HG03108 (cell line): ENCODE measurements around the gene ARL16.
A peak's percentile ranks its signal among the peaks of the same experiment; 100 is the strongest.

Experiments
- ATAC-seq: cut with Tn5 transposase; IDR thresholded peaks from one replicate; pipeline ENCODE4 v1.9.1; 2021; ENCODE audit warnings: moderate library complexity; ENCODE audit not compliant: unreplicated experiment

ARL16 gene

DNA sequence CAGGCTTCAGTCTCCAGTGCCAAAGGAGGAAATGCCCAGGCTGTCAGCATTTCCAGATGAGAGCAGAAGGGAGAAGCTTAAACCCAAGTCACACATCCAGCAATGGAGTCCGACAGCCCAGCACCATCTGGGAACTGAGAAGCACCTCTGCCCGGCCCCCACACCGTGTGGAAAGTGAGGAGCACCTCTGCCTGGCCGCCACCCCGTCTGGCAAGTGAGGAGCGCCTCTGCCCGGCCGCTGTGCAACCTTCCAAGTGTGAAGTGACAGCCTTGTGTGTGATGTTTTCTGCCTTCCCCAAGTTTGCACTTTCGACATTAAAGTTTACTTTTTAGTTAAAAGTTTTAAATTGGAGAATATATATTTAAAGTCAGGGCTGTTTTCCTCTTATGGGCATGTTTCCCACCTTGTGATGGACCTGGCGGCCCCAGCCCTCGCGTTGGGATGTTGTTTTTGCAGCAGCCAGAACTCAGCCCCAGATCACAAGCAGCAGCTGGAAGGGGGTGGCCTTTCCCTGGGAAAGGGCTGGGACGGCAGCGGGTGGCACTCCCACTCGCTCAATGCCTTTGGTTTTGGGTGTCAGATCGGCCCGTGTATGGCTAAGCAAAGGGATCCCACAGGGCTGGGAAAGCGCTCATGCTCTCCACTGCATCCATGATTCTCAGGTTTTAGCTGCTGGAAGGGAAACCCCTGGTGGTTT, 9.9 kb downstream of the ARL16 start:
- ATAC-seq: no peak

DNA sequence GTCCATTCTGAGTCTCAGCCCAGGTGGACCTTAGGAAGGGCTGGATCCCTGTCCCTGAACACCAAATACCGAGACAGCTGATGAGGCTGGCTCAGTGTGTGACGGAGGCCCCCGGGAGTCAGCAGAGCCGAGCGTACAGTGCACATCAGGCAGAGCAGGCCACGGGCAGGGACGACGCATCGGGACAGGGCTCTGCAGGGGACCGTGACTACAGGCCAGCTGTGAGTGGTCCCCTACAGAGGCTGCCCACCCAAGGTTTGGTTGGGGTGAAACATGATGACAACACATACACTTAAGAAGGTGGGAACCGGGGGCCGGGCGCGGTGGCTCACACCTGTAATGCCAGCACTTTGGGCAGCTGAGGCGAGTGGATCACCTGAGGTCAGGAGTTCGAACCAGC, 10.6 kb downstream of the ARL16 start:
- no peak for ATAC-seq

DNA sequence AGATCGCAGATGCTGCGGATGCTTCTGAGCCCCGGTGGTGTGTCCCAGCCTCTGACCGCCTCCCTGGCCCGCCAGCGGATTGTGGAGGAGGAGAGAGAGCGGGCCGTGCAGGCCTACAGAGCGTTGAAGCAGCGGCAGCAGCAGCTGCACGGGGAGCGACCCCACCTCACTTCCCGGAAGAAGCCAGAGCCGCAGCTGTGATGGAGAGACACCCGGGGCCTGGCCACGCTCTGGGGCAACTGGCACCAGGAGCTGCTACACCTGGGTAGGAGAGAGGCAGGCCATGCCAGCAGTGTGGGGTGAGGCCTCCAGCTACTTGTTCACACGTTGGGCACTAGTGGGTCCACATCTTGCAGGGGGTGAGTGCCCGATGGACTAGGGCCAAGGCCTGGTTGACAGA, 11.1 kb downstream of the ARL16 start:
- ATAC-seq: no peak

DNA sequence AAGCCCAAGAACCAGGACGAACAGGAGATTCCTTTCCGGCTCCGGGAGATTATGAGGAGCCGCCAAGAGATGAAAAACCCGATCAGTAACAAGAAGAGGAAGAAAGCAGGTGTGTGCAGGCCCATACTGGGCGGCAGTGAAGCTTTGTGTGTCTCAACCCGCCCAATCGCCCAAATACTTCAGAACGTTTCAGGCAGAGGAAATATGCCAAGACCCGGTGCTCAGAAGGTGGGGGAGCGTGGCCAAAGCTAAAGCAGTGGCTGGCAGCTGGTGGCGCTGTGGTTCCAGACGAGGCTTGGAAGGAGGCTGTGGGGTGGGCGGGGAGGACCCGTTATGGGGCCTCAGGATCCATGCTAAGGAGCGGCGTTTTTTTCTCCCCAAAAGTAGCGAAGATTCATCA, 15.8 kb downstream of the ARL16 start:
- ATAC-seq: no peak

DNA sequence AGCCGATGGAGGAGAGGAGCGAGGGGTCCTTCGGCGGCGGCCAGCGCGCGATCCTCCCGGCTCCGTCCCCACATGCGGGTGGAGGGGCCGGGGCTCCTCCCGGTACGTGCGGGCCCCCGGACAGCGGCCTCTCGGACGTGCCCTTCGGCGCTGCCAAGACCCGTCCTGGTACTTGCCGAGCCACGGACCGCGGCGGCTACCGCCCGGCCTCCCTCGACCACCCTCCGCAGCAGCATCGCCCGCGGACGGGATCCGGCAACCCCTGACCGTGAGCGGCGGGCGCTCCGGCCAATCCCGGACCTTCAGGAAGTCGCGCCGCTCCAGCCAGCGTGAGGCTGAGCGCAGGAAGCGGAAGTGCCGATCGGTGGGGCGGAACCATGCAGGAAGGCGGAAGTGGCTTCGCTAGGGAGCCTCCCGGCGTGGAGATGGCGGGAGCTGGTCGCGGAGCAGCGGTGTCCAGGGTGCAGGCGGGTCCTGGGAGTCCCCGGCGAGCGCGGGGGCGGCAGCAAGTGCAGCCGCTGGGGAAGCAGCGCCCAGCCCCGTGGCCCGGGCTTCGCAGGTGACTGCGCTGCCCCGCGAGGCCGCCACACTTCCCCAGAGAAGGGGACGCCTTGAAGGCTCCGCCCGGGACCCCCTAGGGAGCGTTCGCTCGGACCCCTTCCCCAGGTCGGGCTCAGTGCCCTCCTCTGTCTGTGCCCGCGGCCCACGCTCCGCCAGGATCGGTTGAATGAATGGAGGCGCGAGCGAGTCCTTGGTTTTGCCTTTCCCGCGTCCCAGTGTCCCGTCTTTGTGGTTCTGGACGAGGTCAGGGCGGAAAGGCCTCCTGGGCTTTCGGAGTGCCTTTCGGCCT, 17.0 kb downstream of the ARL16 start, which contains the start of the genes CCDC137 and OXLD1:
Gene CCDC137, plus strand, starts transcription at position 396 of the 850 bp plus-strand sequence. Its CDS starts 30 bp downstream, at position 426.
Gene OXLD1, minus strand, starts transcription at position 264 of the 850 bp plus-strand sequence. Its CDS starts 28 bp downstream, at position 236.
- peak; percentile 91 for ATAC-seq

DNA sequence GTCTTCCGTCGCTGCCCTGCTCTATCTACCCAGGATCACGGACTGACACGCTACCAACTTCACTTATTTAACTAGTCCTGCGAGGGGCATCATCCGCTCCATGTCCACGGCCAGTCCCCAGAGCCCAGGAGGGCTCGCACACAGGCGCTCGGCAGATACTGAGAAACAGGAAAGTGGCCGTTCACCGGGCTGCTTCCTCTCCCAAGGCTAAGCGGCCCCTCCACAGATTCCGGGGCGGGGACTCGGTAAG, 17.6 kb downstream of the ARL16 start:
- ATAC-seq: peak; percentile 15

DNA sequence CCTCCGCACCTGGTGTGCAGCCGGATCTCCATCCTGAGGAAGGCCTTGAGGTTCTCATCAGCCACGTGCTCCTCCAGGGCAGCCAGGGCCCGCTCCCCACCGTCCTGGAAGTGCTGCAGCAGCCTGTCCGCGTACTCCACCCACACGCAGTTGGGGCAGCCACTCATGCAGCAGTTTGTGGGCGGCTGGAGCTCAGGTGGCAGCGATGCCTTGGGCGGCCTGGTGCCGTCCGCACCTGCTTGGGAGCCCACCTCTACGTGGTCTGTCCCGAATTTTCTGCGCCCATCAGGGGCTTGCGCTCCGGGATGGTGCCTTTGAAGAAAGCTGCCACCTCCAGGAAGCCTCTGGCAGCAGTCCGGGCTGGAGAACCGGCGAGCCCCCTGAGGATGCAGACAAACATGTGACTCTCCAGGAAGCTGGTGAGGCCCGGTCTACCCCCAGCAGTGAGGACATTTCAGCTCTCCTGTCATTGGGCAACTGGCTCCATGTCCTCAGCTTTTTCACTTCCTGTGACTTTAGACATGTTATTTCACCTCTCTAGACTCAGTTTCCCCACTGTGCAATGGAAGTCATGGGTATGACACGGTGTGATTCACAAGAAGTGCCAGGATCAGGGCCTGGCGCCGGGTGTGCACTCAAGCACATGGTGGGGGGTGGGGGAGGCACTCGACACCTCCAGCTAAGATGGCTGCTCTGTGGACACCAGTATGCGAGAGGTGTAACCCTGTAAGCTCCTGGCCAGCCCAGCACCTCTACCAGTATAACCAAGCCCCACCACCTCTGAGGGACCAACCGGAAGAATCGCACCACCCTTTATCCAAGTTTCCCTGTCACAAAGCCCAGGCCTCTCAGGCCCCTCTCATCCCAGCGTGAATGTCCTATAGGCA, 18.1 kb downstream of the ARL16 start:
- no peak for ATAC-seq

DNA sequence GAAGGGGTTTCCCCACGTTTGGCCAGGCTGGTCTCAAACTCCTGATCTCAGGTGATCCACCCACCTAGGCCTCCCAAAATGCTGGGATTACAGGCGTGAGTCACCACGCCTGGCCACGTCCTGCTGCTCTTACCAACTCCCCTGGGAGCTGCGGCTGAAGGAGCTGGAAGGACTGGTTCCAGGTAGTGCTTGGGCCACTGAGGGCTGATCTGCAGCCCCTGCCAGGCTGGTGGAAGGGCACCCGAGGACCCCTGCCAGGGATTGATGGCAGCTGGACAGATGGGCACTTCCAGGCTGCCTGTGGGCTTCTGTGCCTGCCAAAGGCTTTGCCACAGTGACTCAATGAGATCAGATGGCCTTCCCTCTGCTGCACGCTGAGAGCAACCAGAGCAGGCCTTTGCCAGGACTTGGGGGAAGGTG, 19.5 kb downstream of the ARL16 start:
- ATAC-seq: no peak

DNA sequence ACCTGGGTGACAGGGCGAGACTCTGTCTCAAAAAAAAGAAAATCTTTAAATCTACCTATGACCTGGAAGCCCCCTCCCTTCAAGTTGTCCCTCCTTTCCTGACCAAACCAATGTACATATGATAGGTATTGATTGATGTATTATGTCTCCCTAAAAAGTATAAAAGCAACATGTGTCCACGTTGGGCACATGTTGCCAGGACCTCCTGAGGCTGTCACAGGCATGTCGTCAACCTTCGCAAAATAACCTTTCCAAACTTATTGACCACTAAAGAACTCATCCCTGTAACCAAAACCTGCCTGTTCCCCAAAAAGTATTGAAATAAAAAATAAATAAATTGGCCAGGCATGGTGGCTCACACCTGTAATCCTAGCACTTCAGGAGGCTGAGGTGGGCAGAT, 21.6 kb downstream of the ARL16 start:
- no peak for ATAC-seq

DNA sequence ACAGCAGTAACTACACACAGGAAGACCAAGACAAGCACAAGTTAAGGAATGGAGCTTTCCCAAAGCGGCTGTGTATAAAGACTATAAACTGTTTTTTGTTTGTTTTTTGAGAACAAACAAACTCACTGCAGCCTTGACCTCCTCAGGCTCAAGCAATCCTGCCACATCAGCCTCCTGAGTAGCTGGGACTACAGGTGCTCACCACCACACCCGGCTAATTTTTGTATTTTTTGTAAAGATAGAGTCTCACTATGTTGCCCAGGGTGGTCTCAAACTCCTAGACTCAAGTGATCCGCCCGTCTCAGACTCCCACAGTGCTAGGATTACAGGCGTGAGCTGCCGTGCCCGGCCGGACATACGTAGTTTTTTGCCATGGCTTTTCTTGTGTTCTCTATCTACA, 23.2 kb downstream of the ARL16 start:
- ATAC-seq: no peak

DNA sequence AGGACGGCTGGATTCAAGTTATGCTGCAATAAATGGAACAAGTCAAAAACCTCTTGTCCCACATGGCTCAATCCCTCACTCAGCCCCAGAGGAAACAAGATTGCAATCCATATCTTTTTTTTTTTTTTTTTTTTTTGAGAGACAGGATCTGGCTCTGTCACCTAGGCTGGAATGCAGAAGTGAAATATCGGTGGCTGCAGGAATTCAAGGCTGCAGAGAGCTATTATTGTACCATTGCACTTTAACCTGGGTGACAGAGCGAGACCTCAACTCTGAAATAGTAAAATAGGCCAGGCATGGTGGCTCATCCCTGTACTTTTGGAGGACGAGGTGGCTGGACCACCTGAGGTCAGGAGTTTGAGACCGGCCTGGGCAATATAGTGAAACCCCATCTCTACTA, 24.6 kb downstream of the ARL16 start:
- no peak for ATAC-seq

DNA sequence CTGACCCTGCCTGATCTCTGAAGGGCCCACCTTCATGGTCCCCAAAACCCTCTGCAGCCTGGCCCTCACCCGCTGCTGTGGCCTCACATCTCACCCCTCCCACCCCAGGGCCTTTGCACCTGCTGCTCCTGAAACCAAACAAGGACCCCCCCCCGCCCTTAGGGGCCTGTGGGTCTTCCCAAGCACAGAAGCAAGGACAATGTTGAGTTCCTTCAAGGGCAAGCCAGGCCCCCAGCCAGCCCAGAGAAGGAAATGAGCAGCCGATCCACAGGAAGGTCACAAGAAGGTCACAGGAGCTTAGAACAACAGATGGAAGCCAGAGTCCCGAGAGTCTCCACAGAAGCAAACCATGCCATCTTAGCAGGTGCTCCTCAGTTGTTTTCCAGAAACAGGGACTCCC, 26.8 kb downstream of the ARL16 start:
- ATAC-seq: no peak

DNA sequence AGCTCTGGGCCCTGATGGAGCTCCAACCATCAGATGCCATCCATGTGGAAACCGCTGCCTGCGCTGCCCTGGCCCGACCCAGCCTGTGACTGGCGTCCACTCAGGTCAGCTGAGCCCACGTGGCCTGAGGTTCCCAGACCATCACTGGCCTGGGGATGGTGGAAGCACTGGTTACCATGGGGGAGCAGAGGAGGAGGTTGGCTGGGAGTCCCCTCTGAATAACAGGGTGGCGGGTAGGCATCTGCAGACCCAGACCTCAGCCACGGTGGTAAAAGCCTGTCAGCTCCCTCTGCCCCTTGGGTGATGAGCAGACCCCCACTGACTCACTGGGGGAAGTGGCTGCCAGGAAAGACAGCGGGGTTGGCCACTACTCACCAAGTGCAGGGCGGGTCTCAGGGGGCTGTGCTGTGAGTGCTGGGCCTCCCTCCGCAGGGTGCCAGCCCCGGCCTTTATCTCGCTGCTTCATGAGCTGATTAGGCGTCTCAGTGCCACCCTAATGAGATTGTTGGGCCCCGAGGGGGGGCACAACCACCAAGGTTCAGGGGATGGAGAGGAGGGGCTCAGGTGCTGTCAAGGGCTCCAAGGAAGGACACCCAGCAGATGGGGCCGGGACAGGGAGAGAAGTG, 27.4 kb downstream of the ARL16 start, which contains the start of gene PDE6G:
Gene PDE6G, minus strand, starts transcription at position 425 of the 626 bp plus-strand sequence. CDS start 3,237 bp downstream, outside the sequence.
- ATAC-seq: no peak

DNA sequence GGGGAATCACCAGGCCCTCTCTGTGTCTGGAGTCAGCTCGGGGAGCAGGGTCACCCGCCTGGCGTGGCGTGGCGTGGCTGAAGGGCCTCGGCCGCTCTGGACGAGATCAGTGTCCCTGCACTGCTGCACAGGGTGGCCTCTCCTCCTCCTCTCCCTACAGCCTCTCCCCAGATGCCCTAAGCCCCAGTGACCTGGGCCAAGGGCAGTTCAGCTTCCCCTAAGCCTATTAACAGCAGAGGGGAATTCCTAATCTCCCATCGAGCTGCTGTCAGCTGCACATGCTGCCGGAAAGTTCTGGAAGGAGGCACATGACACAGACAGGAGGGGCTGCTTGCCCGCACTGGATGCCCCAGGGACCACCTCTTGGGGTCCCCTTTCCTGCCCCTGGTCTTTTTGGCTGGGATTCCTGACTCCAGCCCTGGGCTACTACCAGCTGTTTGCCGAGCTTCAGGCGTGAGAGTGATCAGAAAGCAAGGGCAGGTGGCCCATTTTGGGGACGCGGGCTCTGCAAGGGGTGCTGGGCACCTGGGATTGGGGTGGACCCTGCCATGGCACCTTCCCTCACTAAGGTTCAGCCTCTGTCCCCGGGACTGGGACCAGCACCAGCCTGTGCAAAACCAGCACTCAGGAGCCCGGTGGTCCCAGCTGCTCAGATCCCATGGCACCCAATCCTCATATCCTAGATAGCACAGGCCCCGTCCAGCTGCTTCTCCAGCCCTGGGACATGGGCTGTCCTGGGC, 28.0 kb downstream of the ARL16 start:
- ATAC-seq: no peak

DNA sequence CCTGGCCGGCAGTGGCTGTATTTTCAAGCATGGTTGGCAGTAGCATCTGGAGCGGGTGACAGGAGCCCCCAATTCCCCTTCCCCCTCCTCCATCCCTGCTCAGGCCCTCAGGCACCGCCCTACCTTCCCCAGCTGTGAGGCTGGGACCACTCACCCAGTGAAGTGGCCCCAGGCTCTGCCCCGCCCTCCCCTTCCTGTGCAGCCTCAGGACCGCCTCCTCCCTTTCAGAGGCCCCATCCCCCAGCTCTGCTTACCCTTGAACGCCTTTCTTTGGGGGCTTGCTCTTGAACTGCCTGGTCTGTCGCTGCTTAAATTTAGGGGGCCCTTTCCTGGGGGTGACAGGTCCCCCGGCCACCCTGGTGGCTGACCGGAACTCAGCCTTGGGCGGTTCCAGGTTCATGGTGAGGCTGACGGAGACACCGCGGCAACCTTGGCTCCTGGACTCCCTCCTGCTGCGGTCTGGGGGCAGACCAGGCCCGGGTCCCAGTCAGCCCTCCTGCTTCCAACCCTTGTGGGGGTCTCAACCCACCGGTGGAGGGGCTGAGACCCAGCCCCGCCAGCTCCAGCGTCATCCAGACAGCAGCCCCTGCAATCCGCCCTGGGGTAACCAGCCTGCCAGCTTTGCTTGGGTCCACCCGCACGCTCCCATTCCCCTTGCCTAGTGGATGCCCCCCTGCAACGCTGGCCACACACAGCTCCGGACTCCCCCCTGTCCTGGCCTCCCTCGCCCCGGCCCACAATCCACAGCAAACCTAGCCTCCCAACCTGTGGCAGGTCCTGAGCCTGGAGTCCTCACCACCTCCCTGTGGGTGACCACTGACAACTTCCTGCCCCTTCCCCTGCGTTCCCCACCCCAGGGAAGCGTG, 30.5 kb downstream of the ARL16 start:
- ATAC-seq: no peak

DNA sequence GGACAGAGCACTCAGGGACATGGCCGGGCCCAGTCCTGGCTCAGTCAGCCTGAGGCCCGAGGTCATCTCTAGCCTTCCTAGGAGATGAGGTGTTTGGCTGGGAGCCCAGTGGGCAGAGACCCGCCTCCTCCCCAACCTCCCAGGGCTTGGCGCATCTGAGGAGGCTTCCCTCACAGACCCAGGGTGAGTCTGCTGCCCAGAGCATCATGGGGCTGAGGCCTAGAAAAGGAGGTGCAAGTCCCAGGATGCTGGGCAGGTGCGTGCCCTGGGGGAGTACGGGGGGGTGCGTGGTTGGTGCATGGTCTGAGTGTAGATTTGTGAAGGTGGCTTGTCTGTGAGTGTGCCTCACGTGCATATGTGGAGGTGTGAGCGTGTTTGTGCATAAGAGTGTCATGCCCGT, 31.9 kb downstream of the ARL16 start:
- ATAC-seq: no peak

DNA sequence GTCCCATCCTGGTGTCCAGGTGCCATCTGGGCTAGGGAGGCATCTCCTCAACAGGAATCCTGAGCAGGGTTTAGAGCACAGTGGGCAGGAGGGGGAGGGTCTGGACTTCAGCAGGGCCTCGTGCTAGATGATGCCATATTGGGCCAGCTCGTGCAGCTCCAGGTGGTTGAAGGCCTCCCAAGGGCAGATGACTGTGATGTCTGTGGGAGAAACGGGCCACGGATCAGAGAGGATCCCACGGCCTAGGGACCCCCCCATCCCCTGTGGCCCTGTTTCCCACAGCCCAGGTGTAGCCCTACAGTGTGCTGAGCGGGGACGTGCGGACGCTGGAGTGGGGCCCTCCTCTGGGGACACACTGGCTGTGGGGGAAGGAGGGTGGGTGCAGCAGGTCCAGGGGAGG, 32.6 kb downstream of the ARL16 start:
- no peak for ATAC-seq

DNA sequence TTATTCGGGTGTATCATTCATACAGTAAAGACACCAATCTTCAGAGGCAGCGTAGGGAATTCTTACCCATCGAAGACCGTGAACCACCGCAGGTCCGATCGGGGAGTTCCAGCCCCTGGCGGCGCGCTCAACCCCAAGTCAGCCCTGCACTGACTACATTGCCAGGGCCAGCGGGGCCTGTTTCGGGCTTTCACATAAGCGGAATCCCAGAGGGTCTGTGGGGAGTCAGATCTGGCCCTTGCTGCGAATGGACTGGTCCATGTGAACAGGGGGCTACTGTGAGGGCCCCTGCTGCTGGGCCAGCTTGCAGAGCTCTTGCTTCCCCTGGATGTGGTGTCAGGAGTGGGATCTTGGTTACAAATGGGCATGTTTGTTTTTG, 34.9 kb downstream of the ARL16 start:
- ATAC-seq: no peak

DNA sequence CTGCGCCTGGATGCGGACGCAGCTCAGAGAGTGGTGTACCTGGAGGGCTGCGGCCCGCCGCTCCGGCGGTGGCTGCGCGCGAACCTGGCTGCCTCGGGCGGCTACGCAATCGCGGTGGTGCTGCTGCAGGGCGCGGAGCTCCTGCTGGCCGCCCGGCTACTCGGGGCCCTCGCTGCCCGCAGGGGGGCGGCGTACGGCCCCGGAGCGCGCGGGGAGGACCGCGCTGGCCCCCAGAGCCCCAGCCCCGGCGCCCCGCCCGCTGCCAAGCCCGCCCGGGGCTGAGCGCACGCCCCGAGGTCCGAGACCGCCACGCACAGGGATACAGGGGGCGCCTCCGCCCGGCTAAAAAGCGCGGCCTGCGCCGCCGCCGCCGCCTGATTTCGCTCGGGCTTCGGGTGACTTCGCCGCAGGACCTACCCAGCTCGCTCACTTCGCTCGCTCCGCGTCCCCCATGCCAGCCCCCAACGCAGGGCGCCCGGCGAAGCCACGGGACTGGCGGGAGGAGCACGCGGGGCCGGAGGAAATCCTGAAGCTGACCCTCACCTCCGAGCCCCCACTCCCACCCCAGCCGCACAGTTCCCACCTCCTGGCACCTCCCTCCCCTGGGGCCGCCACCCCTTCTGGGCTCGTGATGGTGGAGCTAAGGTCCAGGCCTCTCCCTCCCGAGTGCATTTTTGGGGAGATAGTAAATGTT, 35.4 kb downstream of the ARL16 start:
- ATAC-seq: no peak
